T-helper 2 cell treated with Interferon-gamma antibody and Interleukin-4, amounts not matched to agents 5 μg/mL and 100 μg/mL, for 36 hours (primary cell): ENCODE measurements around the gene HOMER1.
"Not testable (repeated sequence)": the region's sequence is repeated elsewhere in the genome, so short reads cannot be mapped to it uniquely, and the experiment has no call there.

ENCODE experiments used
- DNase-seq: peaks from one replicate; pipeline ENCODE4 v3.0.0; 2021; ENCODE audit warnings: low spot score
- H3K27ac Mint-ChIP-seq: one replicate; pipeline ENCODE4 v1.8.0; 2021; ENCODE audit warnings: mild to moderate bottlenecking, mixed read lengths
- H3K27me3 Mint-ChIP-seq: one replicate; pipeline ENCODE4 v1.8.0; 2021; ENCODE audit warnings: low read depth, mixed read lengths
- H3K36me3 Mint-ChIP-seq: one replicate; pipeline ENCODE4 v1.8.0; 2021; ENCODE audit warnings: low read depth, mixed read lengths
- H3K4me1 Mint-ChIP-seq: one replicate; pipeline ENCODE4 v1.8.0; 2021; ENCODE audit warnings: low read depth, mixed read lengths
- H3K4me3 Mint-ChIP-seq: one replicate; pipeline ENCODE4 v1.8.0; 2022; ENCODE audit warnings: mild to moderate bottlenecking, moderate library complexity, mixed read lengths
- H3K9me3 Mint-ChIP-seq: one replicate; pipeline ENCODE4 v1.8.0; 2021; ENCODE audit warnings: mixed read lengths

HOMER1 gene

DNA sequence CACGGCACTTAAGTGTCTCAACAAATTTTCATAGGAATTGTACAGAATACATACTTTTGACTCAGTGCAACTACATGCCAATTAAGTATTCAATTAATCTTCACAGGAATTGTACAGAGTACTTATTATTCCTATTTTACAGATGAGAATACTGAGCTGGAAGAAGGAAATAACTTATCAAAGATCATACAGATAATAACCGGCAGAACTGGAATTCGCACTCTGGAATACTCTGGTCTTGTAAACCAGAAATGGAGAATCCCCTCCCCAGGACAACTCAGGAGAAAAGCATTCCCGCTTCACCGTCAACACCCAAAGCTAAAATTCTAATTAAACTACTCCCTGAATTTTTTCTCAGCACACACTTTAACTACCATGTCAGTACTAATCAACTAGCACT is 112.7 kb downstream of the HOMER1 start:
- DNase-seq = no peak
- H3K27ac Mint-ChIP-seq = no peak overlapping the region
- no peak overlapping the region for H3K4me3 Mint-ChIP-seq
- H3K36me3 Mint-ChIP-seq = no peaks in the 10 kb centered on the region
- no peaks in the 10 kb centered on the region for H3K27me3 Mint-ChIP-seq
- no peaks in the 10 kb centered on the region for H3K9me3 Mint-ChIP-seq
- no peaks in the 10 kb centered on the region for H3K4me1 Mint-ChIP-seq

DNA sequence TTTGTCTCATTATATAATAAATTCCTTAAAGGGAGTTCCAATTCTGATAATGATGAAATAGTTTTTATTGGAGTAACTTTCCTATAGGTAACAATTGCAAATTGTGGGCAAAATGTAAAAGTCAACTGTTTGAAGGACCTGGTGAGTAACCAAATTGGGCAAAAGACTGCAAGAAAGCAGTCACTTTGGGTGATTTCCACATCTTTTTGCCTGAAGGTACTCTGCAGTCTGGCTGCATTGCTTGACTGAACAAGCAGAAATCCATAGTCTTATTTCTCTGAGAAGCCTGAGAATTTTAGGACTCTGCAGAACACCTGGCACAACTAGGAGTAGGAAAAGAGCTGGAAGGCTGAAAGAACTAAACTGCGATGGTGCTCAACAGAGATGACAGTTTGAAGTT is 114.9 kb downstream of the HOMER1 start:
- Mint-ChIP-seq H3K4me1 (no peaks in the 10 kb centered on the region), H3K27me3 (no peaks in the 10 kb centered on the region), H3K36me3 (no peaks in the 10 kb centered on the region), H3K4me3 (no peak overlapping the region), H3K27ac (no peak overlapping the region), H3K9me3 (no peaks in the 10 kb centered on the region)
- no peak for DNase-seq

DNA sequence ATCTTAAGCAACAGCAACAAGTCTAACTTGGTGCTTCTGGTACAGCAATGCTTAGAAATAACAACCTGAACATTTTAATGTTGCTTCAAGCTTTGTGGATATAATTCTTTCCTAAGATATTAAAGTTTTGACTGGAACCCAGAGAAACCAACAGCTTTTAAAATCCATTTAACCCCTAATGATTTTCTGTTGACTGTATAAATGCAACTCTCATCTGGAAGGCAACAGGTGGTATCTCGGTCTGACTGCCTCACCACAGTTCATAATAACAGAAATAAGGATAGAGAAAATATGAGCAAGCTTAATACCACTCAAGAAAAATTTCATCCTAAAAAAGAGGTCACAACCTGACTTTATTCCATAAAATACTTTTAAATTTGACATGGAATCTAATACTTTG is 116.9 kb downstream of the HOMER1 start:
- H3K27ac Mint-ChIP-seq = no peak overlapping the region
- no peak for DNase-seq
- H3K36me3 Mint-ChIP-seq = no peaks in the 10 kb centered on the region
- no peaks in the 10 kb centered on the region for H3K9me3 Mint-ChIP-seq
- H3K4me1 Mint-ChIP-seq = no peaks in the 10 kb centered on the region
- no peaks in the 10 kb centered on the region for H3K27me3 Mint-ChIP-seq
- no peak overlapping the region for H3K4me3 Mint-ChIP-seq

DNA sequence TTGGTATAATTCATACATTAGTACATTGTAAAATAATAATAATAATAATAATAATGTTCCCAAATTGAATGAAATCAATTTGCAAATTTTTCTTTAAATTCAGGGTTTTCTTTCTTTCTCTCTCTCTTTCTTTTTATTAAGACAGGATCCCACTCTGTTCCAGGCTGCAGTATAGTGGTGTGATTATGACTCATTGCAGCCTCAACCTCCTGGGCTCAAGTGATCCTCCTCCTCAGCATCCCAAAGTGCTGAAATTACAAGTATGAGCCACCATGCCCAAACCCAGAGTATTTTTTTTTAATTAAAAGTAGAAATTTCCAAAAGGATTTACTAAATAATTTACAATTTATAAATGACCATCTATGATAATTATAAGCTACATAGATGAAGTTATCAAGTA is 117.7 kb downstream of the HOMER1 start:
- H3K4me3 Mint-ChIP-seq = no peak overlapping the region
- no peaks in the 10 kb centered on the region for H3K9me3 Mint-ChIP-seq
- no peak for DNase-seq
- H3K27ac Mint-ChIP-seq = no peak overlapping the region
- H3K36me3 Mint-ChIP-seq = no peaks in the 10 kb centered on the region
- no peaks in the 10 kb centered on the region for H3K27me3 Mint-ChIP-seq
- no peaks in the 10 kb centered on the region for H3K4me1 Mint-ChIP-seq

DNA sequence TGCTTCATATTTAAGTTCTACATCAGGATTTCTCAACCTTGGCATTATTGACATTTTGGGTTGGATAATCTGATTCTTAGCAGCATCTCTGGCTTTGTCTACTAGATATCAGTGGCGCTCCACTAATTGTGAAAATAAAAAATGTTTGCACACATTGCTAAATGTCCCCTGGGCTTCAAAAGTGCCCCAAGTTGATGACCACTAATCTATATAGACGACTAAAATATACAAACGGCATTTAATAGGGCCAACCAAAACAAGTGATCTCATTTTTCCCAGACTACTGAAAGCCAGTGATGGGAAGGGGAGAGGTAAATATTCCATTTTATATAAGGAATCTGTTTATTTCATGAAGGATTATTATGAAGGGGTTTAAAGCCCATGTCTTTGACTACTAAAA is 118.6 kb downstream of the HOMER1 start:
- Mint-ChIP-seq H3K4me1 (no peaks in the 10 kb centered on the region), H3K27ac (no peak overlapping the region)

DNA sequence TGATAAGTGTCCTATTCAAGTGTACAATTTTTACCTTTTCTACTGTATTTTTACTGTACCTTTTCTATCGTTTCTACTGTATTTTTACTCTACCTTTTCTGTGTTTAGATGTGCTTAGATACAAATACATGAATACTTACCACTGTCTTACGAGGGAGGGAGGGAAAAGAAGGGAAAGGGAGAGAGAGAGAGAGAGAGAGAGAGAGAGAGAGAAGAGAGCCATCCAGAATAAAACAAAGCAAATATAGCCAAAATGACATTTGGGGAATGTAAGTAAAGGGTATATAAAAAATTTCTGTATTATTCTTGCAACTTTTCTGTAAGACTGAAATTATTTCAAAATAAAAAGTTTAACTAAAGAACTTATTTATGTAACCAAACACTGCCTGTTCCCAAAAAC is 121.2 kb downstream of the HOMER1 start:
- no peak overlapping the region for H3K27ac Mint-ChIP-seq
- H3K4me3 Mint-ChIP-seq = no peak overlapping the region
- H3K9me3 Mint-ChIP-seq = no peaks in the 10 kb centered on the region
- no peaks in the 10 kb centered on the region for H3K4me1 Mint-ChIP-seq
- DNase-seq = no peak
- H3K27me3 Mint-ChIP-seq = no peaks in the 10 kb centered on the region
- no peaks in the 10 kb centered on the region for H3K36me3 Mint-ChIP-seq

More for the DNA sequence above, 118.6 kb downstream of the HOMER1 start:
- H3K36me3 Mint-ChIP-seq = no peaks in the 10 kb centered on the region
- no peaks in the 10 kb centered on the region for H3K27me3 Mint-ChIP-seq
- H3K4me3 Mint-ChIP-seq = no peak overlapping the region
- no peak for DNase-seq
- H3K9me3 Mint-ChIP-seq = no peaks in the 10 kb centered on the region

DNA sequence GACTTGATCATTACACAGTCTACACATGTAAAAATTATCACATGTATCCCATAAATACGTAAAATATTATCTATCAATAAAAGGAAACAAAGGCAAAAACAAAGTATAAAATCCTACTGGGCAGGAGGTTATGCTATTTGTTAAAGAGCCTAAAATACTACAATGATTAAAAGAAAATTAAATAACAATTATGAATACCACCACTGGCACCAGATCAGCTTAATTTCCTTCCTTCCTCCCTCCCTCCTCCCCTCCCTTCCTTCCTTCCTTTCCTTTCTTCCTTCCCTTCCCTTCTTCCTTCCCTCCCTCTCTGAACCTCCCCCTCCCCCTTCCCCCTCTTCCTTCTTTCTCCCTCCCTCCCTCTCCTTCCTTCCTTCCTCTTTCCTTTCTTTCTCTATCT is 127.3 kb downstream of the HOMER1 start:
- no peaks in the 10 kb centered on the region for H3K4me1 Mint-ChIP-seq
- no peaks in the 10 kb centered on the region for H3K27me3 Mint-ChIP-seq
- H3K27ac Mint-ChIP-seq = no peak overlapping the region
- DNase-seq = no peak
- H3K36me3 Mint-ChIP-seq = peaks cover 5% of the 10 kb centered on the region
- H3K4me3 Mint-ChIP-seq = no peak overlapping the region
- peaks cover 28% of the 10 kb centered on the region for H3K9me3 Mint-ChIP-seq

DNA sequence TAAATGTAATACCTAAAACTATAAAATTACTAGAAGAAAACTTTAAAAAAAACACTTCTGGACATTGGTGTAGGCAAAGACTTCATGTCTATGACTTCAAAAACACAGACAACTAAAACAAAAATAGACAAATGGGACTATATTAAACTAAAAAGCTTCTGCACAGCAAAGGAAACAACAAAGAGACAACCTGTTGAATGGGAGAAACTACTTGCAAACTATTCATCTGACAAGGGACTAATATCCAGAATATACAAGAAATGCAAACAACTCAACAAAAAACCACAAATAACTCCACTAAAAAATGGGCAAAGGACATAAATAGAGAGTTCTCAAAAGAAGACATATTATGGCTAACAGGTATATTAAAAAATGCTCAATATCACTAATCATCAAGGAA is 128.8 kb downstream of the HOMER1 start:
- not testable (repeated sequence) for H3K36me3 Mint-ChIP-seq, DNase-seq, H3K27ac Mint-ChIP-seq, H3K4me3 Mint-ChIP-seq, H3K4me1 Mint-ChIP-seq, H3K27me3 Mint-ChIP-seq
- peaks cover 37% of the 10 kb centered on the region for H3K9me3 Mint-ChIP-seq

DNA sequence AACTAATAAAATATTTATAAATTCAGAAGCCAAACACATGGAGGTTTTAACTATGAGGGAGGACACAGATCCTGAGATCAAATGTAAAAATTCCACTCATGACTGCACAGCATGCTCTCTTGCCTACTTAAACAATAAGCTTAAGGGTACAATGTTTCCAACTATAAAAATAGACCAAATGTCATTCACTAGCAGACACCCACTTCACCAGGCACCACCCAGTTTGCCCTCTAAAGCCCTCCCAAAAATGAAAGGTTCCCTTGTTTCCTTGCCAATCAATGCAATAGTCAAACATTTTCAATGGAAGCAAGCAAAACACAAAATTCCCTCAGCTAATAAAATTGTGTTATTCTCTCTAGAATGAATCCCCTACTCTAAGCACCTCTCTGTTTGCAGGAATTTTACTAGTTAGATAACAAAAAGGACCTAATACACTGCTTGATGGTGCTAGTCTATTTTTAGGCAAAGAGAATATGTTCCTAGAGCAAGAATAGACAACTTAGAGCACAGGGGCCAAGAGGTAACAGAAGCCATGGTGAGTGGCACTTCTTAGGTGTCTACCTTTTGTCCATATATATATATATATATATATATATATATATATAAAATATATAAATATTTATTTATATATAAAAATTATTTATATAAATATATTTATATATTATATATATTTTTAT is 135.3 kb downstream of the HOMER1 start:
- Mint-ChIP-seq H3K27ac (no peak overlapping the region), H3K9me3 (peaks cover 30% of the 10 kb centered on the region), H3K27me3 (no peaks in the 10 kb centered on the region), H3K4me1 (no peaks in the 10 kb centered on the region), H3K4me3 (no peak overlapping the region), H3K36me3 (peaks cover 6% of the 10 kb centered on the region)
- no peak for DNase-seq

DNA sequence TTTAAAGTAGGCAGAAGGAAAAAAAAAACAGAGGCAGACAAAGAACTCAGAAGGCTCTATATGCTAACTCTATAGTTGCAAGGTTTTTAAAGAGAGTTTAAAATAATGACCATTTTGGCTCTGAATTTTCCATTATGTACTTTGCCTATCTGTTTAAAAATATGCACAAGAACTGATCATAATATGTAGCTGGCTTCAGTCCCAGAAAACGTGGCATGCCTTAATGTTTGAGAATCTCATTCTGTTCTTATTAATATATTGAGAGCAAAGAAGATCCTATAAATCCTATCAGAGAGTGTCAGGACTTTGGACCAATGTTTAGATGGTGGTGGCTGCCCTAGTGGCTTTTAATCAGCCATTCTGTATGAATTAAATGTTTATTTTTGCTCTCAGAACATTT is 156.5 kb downstream of the HOMER1 start:
- peaks cover 2% of the 10 kb centered on the region for H3K27me3 Mint-ChIP-seq
- H3K4me1 Mint-ChIP-seq = no peaks in the 10 kb centered on the region
- H3K36me3 Mint-ChIP-seq = no peaks in the 10 kb centered on the region
- H3K27ac Mint-ChIP-seq = no peak overlapping the region
- no peak for DNase-seq
- H3K9me3 Mint-ChIP-seq = no peaks in the 10 kb centered on the region
- H3K4me3 Mint-ChIP-seq = no peak overlapping the region

DNA sequence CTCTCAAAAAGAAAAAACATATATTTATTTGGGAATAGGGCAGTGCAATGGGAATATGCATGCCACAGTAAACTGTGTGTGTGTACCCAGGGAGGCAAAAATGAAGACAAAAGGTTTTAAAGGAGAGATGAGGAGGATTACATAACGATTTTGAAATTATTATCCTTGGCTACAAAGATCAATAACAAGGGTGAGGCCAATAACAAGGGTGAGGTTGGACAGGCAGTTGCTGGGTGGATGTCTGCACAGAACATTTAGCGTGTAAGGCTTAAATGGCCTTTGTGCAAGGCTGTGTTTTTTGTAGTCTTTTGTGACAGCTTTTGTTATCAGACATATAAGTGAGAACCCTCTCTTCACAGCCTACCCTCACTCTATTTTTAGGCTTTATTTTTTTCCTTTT is 164.1 kb downstream of the HOMER1 start:
- H3K4me3 Mint-ChIP-seq = no peak overlapping the region
- H3K36me3 Mint-ChIP-seq = no peaks in the 10 kb centered on the region
- H3K4me1 Mint-ChIP-seq = no peaks in the 10 kb centered on the region
- H3K9me3 Mint-ChIP-seq = no peaks in the 10 kb centered on the region
- H3K27me3 Mint-ChIP-seq = peaks cover 2% of the 10 kb centered on the region
- DNase-seq = no peak
- no peak overlapping the region for H3K27ac Mint-ChIP-seq

DNA sequence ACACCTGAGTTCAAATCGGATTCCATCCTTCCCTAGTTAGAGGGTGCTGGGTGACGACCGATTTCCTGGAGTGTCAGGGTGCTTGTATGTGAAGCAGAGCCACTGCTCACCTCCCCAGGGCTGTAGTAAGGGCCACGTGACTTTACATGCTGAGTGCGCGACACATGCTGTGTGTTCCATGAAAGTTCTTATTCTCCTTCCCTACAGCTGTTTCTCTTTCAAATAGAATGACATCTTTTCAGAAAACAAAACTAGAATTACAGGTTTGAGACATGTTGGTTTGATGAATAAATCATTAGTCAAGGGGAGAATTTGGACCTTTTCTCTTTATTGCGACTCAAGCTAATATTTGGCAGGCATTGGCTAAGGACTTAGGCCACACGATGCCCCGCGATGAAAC is 164.9 kb downstream of the HOMER1 start:
- no peak overlapping the region for H3K4me3 Mint-ChIP-seq
- no peaks in the 10 kb centered on the region for H3K9me3 Mint-ChIP-seq
- no peaks in the 10 kb centered on the region for H3K36me3 Mint-ChIP-seq
- H3K27ac Mint-ChIP-seq = no peak overlapping the region
- no peak for DNase-seq
- no peaks in the 10 kb centered on the region for H3K4me1 Mint-ChIP-seq
- H3K27me3 Mint-ChIP-seq = peaks cover 2% of the 10 kb centered on the region

DNA sequence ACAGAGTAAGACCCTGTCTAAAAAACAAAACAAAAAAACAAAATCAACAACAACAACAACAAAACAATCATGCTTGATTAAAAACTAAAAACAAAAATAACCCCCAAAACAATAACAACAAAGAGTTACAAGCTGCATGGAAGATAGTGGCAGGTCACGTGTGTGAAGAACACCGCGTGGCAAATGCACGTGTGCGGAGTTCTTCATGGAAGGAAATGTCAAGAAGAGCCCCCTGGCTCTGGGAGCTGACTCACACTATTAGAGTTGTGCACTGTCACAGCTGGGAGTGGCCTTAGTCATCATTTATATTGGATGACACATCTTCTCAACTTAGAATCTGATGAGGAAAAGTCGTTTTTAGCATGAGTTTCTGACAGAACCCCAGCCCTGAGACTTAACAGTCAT is 167.5 kb downstream of the HOMER1 start:
- Mint-ChIP-seq H3K36me3 (no peaks in the 10 kb centered on the region), H3K4me1 (no peaks in the 10 kb centered on the region), H3K27ac (no peak overlapping the region), H3K27me3 (no peaks in the 10 kb centered on the region), H3K9me3 (no peaks in the 10 kb centered on the region), H3K4me3 (no peak overlapping the region)
- DNase-seq = no peak

DNA sequence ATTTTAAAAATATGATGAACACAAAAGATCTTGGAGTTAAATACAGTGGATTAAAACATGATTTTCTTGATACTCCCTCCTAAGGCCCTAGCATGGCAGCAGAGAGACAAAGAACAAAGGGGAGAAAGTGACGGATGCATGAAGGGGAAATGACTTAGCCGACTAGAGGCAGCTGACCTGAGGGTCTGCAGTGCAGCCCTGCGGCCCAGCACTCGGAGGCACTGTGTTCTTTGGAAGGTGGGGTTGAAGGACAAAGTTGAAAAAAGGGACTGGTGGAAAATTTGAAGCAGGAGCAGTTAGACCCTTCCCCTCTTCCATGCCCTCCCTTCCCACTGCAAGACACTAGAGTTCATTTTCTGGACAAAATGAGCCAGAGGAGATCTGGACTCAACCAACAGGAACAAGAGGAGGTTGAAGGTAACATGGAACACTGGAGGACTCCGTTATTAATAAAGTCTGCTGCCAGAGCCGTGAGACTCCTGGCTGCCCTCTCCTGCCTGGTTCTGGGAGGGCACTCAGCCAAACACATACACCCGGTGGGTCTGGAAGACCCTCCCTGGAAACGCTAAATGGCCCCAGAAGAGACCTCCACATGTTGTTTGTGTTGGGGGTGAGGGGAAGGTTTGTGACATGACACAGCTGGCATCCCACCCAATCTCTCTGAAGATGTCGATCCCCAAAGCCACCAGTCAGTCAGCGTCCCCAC is 179.9 kb downstream of the HOMER1 start:
- no peak overlapping the region for H3K27ac Mint-ChIP-seq
- peaks cover 10% of the 10 kb centered on the region for H3K27me3 Mint-ChIP-seq
- no peak overlapping the region for H3K4me3 Mint-ChIP-seq
- DNase-seq = no peak
- H3K4me1 Mint-ChIP-seq = no peaks in the 10 kb centered on the region
- H3K36me3 Mint-ChIP-seq = no peaks in the 10 kb centered on the region
- H3K9me3 Mint-ChIP-seq = no peaks in the 10 kb centered on the region

DNA sequence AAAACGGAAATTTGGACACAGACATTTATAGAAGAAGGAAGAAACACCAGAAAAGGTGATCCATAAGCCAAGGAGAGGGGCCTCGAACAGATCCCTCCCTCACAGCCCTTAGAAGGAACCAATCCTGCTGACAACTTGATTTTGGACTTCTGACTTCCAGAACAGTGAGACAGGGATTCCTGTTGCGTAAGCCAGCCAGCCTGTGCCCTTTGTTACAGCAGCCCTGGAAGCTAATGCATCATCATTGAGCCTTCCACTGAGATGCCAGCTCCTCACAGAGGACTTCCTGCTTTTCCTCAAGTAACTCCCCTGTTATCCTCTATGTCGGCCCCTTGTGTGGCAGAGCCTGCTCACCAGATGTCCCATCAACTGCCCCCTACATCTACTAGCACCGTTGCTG is 183.9 kb downstream of the HOMER1 start:
- Mint-ChIP-seq H3K4me1 (no peaks in the 10 kb centered on the region), H3K9me3 (no peaks in the 10 kb centered on the region), H3K4me3 (no peak overlapping the region), H3K27ac (no peak overlapping the region), H3K36me3 (no peaks in the 10 kb centered on the region), H3K27me3 (peaks cover 2% of the 10 kb centered on the region)
- no peak for DNase-seq
